PFSK-1 (cell line): Measurements from ENCODE around the gene EMX1.

Experiments
- SIN3A ChIP-seq: IDR thresholded peaks from 2 replicates; pipeline ENCODE4 v1.6.1; 2012; ENCODE audit warnings: mild to moderate bottlenecking, low read length, moderate library complexity, borderline replicate concordance; ENCODE audit not compliant: insufficient read depth
- TF ChIP-seq, protein P1 (sequence below), 2 experiments: IDR thresholded peaks; 2 replicates each; pipeline versions ENCODE4 v1.6.1 to v1.8.0; 2011 to 2012; ENCODE audit warnings: low read depth in 2 of 2, low read length in 2 of 2, control low read depth in 1 of 2, inconsistent platforms in 1 of 2, mild to moderate bottlenecking in 1 of 2, moderate library complexity in 1 of 2; ENCODE audit not compliant: insufficient read depth in 1 of 2

DNA sequence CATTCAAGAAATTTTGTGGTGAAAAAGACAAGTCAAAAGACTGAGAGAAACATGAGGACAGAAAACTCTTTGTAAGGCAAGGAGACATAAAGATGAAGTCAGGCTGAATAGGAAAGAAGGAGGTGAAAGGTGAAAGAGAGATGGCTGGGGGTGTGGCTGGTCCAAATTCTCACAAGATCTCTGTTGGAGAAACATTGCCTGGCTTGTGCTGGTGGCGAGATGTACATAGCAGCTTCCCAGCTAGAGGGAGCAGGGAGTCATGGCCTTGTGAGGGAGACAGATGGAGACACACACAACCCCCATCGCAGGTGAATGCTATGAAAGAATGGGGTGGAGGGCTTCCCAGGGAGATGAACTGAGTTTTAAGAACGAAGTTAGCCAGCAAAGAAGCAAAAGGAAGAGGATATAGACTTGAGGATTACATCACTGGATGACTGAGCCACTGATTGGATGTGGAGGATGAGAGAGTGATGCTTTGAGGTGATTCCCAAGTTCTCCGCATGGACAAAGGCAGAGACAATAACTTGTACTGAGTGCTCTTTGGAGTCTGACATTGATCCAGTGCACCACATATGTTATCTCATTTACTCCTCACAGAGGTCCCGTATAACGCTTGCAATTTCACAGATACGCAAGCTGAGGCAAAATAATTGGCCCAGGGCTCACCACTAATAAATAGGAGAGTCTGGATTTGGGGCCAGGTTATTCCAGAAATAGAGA, 3.7 kb upstream of the EMX1 start:
- no peak for TF ChIP-seq SIN3A
- TF ChIP-seq, protein P1, sequence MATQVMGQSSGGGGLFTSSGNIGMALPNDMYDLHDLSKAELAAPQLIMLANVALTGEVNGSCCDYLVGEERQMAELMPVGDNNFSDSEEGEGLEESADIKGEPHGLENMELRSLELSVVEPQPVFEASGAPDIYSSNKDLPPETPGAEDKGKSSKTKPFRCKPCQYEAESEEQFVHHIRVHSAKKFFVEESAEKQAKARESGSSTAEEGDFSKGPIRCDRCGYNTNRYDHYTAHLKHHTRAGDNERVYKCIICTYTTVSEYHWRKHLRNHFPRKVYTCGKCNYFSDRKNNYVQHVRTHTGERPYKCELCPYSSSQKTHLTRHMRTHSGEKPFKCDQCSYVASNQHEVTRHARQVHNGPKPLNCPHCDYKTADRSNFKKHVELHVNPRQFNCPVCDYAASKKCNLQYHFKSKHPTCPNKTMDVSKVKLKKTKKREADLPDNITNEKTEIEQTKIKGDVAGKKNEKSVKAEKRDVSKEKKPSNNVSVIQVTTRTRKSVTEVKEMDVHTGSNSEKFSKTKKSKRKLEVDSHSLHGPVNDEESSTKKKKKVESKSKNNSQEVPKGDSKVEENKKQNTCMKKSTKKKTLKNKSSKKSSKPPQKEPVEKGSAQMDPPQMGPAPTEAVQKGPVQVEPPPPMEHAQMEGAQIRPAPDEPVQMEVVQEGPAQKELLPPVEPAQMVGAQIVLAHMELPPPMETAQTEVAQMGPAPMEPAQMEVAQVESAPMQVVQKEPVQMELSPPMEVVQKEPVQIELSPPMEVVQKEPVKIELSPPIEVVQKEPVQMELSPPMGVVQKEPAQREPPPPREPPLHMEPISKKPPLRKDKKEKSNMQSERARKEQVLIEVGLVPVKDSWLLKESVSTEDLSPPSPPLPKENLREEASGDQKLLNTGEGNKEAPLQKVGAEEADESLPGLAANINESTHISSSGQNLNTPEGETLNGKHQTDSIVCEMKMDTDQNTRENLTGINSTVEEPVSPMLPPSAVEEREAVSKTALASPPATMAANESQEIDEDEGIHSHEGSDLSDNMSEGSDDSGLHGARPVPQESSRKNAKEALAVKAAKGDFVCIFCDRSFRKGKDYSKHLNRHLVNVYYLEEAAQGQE (IDR thresholded peaks at IDR 0.05; ENCODE audit: insufficient read depth in 1 of 2, low read depth in 2 of 2, low read length in 2 of 2) = no peak
